ENCODE measurements around the gene MTHFD1L.

MTHFD1L gene

GRCh38 chr6:150937132-150937906 lies 71.8 kb downstream of the MTHFD1L start:
- DNase-seq, result no peak

GRCh38 chr6:150939399-150939798 lies 73.9 kb downstream of the MTHFD1L start:
- DNase-seq, result no peak

- DNase-seq, result no peak
These were observed 75.4 kb downstream of the MTHFD1L start for GRCh38 chr6:150940941-150941340.

GRCh38 chr6:150949526-150949925 lies 84.0 kb downstream of the MTHFD1L start:
- DNase-seq, result no peak

GRCh38 chr6:150953851-150954250 lies 88.3 kb downstream of the MTHFD1L start:
- DNase-seq, result no peak

GRCh38 chr6:150959166-150959565 lies 93.7 kb downstream of the MTHFD1L start:
- no peak for DNase-seq

- DNase-seq, result no peak
These were observed 96.9 kb downstream of the MTHFD1L start for GRCh38 chr6:150962436-150962835.

- no peak for DNase-seq
These were observed 99.3 kb downstream of the MTHFD1L start for GRCh38 chr6:150964765-150965164.

- DNase-seq, result no peak
These were observed 101.3 kb downstream of the MTHFD1L start for GRCh38 chr6:150966786-150967185.

GRCh38 chr6:150967381-150967780 lies 101.9 kb downstream of the MTHFD1L start:
- no peak for DNase-seq

- no peak for DNase-seq
These were observed 102.4 kb downstream of the MTHFD1L start for GRCh38 chr6:150967910-150968309.

- DNase-seq, result no peak
These were observed 104.4 kb downstream of the MTHFD1L start for GRCh38 chr6:150969901-150970300.

GRCh38 chr6:150971219-150971618 lies 105.7 kb downstream of the MTHFD1L start:
- no peak for DNase-seq

GRCh38 chr6:150975136-150975535 lies 109.6 kb downstream of the MTHFD1L start:
- no peak for DNase-seq

GRCh38 chr6:150977281-150977680 lies 111.8 kb downstream of the MTHFD1L start:
- no peak for DNase-seq

- DNase-seq, result no peak
These were observed 113.1 kb downstream of the MTHFD1L start for GRCh38 chr6:150978624-150979023.

- DNase-seq, result no peak
These were observed 114.4 kb downstream of the MTHFD1L start for GRCh38 chr6:150979826-150980350.

GRCh38 chr6:150981095-150981494 lies 115.6 kb downstream of the MTHFD1L start:
- DNase-seq, result no peak

- DNase-seq, result no peak
These were observed 116.2 kb downstream of the MTHFD1L start for GRCh38 chr6:150981669-150982068.

GRCh38 chr6:150987371-150987828 lies 121.9 kb downstream of the MTHFD1L start:
- no peak for DNase-seq

- DNase-seq, result no peak
These were observed 122.5 kb downstream of the MTHFD1L start for GRCh38 chr6:150987855-150988464.

GRCh38 chr6:150991487-150991886 lies 126.0 kb downstream of the MTHFD1L start:
- no peak for DNase-seq

GRCh38 chr6:150992262-150992661 lies 126.8 kb downstream of the MTHFD1L start:
- DNase-seq, result no peak

GRCh38 chr6:150992703-150993102 lies 127.2 kb downstream of the MTHFD1L start:
- DNase-seq, result no peak
